GM06990 (cell line): ENCODE measurements around the gene ZNF550.
A peak's percentile ranks its signal among the peaks of the same experiment; 100 is the strongest.

Experiments
- DNase-seq: peaks from one replicate; pipeline ENCODE4 v3.0.0-alpha.2; 2011; ENCODE audit not compliant: insufficient read length; ENCODE audit errors: extremely low read depth
- H3K27me3 ChIP-seq: replicated peaks from 2 replicates; pipeline ENCODE4 v1.6.0; 2011; ENCODE audit warnings: low read length; ENCODE audit not compliant: control insufficient read depth, insufficient read depth
- H3K36me3 ChIP-seq: 2 replicates; pipeline ENCODE4 v1.5.1; 2011; ENCODE audit warnings: low read length; ENCODE audit not compliant: control insufficient read depth, insufficient read depth
- H3K4me3 ChIP-seq: replicated peaks from 2 replicates; pipeline ENCODE4 v1.5.1; 2011; ENCODE audit warnings: low read depth, mild to moderate bottlenecking, control low read depth, low read length
- TF ChIP-seq, protein P1 (sequence below): IDR thresholded peaks from 2 replicates; pipeline ENCODE4 v1.5.1; 2011; ENCODE audit warnings: low read length, control low read depth, mild to moderate bottlenecking, inconsistent platforms; ENCODE audit not compliant: insufficient read depth, poor library complexity, severe bottlenecking

ZNF550 gene

DNA sequence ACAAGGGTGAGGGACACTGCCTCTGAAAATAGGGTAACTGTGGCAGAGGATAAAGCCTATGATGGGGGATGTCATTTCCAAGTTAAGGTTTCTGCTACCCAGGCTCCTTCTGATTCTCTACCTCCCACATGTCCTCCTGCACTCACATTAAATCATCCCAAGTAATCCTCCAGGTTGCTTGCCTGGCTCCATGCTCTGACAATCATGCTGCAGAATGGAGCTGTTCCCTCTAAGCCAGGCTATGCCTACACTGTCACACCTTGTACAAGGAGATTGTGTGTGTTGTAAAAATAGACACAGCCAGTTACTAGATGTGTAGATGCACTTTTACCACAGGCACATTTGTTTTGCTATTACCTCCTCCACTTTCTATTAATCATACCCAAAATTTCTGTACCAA is 11.0 kb upstream of the ZNF550 start:
- TF ChIP-seq, protein P1, sequence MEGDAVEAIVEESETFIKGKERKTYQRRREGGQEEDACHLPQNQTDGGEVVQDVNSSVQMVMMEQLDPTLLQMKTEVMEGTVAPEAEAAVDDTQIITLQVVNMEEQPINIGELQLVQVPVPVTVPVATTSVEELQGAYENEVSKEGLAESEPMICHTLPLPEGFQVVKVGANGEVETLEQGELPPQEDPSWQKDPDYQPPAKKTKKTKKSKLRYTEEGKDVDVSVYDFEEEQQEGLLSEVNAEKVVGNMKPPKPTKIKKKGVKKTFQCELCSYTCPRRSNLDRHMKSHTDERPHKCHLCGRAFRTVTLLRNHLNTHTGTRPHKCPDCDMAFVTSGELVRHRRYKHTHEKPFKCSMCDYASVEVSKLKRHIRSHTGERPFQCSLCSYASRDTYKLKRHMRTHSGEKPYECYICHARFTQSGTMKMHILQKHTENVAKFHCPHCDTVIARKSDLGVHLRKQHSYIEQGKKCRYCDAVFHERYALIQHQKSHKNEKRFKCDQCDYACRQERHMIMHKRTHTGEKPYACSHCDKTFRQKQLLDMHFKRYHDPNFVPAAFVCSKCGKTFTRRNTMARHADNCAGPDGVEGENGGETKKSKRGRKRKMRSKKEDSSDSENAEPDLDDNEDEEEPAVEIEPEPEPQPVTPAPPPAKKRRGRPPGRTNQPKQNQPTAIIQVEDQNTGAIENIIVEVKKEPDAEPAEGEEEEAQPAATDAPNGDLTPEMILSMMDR, result no peak
- H3K4me3 ChIP-seq, result no peak overlapping the region
- no peaks in the 10 kb centered on the region for H3K27me3 ChIP-seq
- H3K36me3 ChIP-seq, result peaks cover 20% of the 10 kb centered on the region
- DNase-seq, result no peak

DNA sequence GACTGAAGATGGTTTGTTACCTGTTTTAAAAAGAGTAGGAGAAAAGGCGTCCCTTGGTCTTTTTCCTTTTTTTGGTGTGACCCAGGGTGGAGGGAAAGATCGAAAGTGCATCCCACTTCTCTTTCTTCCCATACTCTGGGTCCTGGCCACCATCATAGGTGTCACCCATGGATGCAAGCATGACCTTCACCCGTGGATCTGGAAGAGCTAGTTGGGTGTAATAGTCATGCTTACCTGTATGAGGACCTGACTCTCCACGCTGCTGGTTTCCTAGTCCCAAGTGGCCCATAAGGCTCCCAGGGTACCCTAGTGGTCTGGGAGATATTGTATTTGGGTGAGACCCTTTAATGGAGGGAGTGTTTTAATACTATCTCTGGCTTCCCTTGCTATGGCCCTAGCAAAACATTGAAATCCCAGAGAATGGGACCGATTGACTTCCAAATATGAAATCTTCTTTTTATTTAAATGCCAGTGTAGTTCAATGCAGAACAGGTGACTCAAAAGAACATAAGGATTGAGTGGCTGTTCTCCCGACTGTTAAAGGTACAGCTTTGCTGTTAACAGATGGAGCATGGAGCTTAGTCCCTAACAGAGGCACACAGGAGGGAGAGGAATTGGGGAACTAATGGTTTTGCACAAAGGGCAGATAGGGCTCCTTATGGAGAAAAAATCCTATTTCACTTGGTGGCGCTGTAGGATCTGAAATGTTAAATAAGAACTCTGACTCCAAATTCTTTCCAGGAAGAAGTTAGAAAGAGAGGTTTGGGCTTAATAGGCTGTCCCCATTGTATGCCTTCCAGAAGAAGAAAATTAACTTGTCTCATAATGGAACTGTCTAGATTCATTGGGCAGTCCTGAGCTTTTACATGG is 7.0 kb upstream of the ZNF550 start:
- no peak for DNase-seq
- Histone ChIP-seq H3K27me3 (no peaks in the 10 kb centered on the region), H3K36me3 (no peaks in the 10 kb centered on the region), H3K4me3 (no peak overlapping the region)
- TF ChIP-seq, protein P1, result no peak

DNA sequence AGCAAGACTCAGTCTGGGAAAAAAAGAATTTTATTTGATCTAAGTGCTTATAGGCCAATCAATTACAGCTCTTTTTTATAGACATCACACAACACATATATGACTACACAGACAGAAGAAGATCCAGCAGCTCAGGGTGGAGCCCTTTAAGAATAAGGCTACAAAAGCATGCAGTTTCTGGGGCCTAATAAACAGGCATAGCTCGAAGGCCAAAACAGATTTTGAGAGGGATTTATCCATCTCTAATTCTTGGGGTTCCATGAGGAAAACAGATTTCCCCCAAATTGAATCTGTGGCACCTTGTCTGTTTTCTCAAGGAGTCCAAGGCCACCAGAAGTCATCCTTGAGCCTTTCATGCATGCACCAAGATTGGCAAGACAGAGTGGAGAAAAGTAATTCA is 3.9 kb upstream of the ZNF550 start:
- Histone ChIP-seq H3K27me3 (no peaks in the 10 kb centered on the region), H3K36me3 (no peaks in the 10 kb centered on the region), H3K4me3 (no peak overlapping the region)
- TF ChIP-seq, protein P1, result no peak
- DNase-seq, result no peak

DNA sequence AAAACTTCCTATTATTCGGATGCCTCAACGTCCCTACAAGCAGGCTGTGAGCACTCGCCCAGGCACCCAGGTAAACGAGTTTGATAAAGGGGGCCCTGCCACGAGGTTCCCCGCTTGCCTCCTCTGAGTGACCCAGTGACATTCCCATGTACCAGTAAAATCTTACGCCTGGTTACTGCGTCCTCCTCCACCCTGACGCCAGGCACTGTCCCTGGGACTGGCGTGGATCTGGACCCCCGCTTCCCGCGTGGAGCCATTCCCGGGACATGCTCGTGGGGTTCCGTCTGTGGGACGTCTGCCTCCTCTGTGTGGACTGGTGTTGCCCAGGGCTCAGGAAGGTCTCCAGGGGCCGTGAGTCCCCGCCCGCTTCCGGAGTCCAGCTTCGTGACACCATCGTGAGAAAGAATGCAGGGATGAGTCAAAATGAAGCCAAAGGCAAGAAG is 407 bp upstream of the ZNF550 start:
- Histone ChIP-seq H3K36me3 (peaks cover 4% of the 10 kb centered on the region), H3K4me3 (peak overlapping the region; percentile 94), H3K27me3 (no peaks in the 10 kb centered on the region)
- TF ChIP-seq, protein P1, result no peak
- DNase-seq, result peak; percentile 22

DNA sequence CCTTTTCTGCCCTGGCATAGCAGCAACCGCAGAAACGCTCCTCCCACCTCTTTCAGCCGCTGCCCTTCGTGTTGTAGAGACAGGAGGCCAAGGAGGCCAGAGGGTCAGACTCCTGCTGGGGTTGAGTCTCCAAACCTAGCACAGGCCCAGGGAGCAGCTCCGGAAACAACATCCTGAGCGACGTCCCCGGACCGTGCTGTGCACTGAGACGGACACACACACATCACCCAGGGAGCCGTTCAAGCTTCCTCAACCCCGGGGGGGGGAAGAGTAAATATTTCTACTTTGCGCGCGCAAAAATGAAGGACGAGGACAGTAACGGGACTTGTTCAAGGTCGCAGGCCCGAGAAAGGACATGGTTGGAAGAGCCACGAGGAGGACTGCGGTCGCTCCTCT is 657 bp downstream of the ZNF550 start:
- peak; percentile 38 for DNase-seq
- Histone ChIP-seq H3K4me3 (peak overlapping the region; percentile 94), H3K36me3 (peaks cover 11% of the 10 kb centered on the region), H3K27me3 (no peaks in the 10 kb centered on the region)
- TF ChIP-seq, protein P1, result no peak
